ENCODE results near the gene MED12L. TPM values are rescaled to one million over a fixed set of nuclear protein-coding genes. Genes with fewer than 3 reads are reported as not detected.

MED12L gene
- total RNA-seq, 1 experiment from 2014 or later = 6.4 TPM

GRCh38 chr3:151468284-151468917 lies 382.9 kb downstream of the MED12L start:
- peak; percentile 99 for ATAC-seq
- intact Hi-C loops (cut with micrococcal nuclease) = loop anchor here (1.0 kb wide), 1 partner anchor 371 kb away; no protein-coding TSS in a partner anchor
- no peak overlapping the region for H3K9ac ChIP-seq (ENCODE audit: low read length)
- RAD21 ChIA-PET (ENCODE audit: low non-redundant PET in 1 of 2, low total read pairs in 2 of 2, uncharacterized antibody in 2 of 2, unreplicated experiment in 2 of 2) = interaction anchor here in 1 of 2 experiments (1.6 kb wide), 1 partner anchor 371 kb away, joined by 5 read pairs; no protein-coding TSS in a partner anchor
- POLR2A ChIA-PET = no interaction called here
- no peaks in the 10 kb centered on the region for H3K79me2 ChIP-seq (ENCODE audit: insufficient read depth, low read length)
- TF ChIP-seq SRF (IDR thresholded peaks at IDR 0.05; ENCODE audit: low read depth) (no peak), YY1 (IDR thresholded peaks at IDR 0.05; ENCODE audit: extremely low read depth, insufficient replicate concordance, low read depth, low read length) (peak; percentile 53), ZBTB33 (IDR thresholded peaks at IDR 0.05; ENCODE audit: extremely low read depth, insufficient replicate concordance, low read length) (no peak), RAD21 (IDR thresholded peaks at IDR 0.05; ENCODE audit: low read depth) (peak; percentile 71), POLR2AphosphoS5 (IDR thresholded peaks at IDR 0.05; ENCODE audit: low read depth, low read length) (no peak), SIN3A (IDR thresholded peaks at IDR 0.05; ENCODE audit: low read depth) (no peak), CEBPB (IDR thresholded peaks at IDR 0.05; ENCODE audit: low read depth) (no peak), EZH2 (IDR thresholded peaks at IDR 0.05) (no peak), CTCF (IDR thresholded peaks at IDR 0.05 in 2 of 3, conservative IDR thresholded peaks at IDR 0.05 in 1 of 3; ENCODE audit: borderline replicate concordance in 1 of 3, insufficient read depth in 1 of 3, low read depth in 2 of 3, low read length in 2 of 3) (peak; percentile 66 to 94 (median 92)), TCF7L2 (IDR thresholded peaks at IDR 0.05; ENCODE audit: borderline replicate concordance, extremely low read depth, insufficient read depth, insufficient read length) (no peak), ZFX (IDR thresholded peaks at IDR 0.05) (no peak), SP1 (IDR thresholded peaks at IDR 0.05; ENCODE audit: low read depth) (no peak), ZNF274 (IDR thresholded peaks at IDR 0.05; ENCODE audit: low read depth, low read length) (no peak)
- BruUV-seq (replicated peaks) = no TSS peak
- H3K4me3 ChIP-seq (replicated peaks in 1 of 2; ENCODE audit: low read depth in 1 of 2, low read length in 2 of 2) = no peak overlapping the region
- H3K27ac ChIP-seq (ENCODE audit: low read depth, low read length) = no peak overlapping the region
- peak overlapping the region; percentile 59 for H2AFZ ChIP-seq (ENCODE audit: low read depth, low read length, poor library complexity, severe bottlenecking)
- H4K20me1 ChIP-seq (ENCODE audit: insufficient read depth) = no peaks in the 10 kb centered on the region
- CTCF ChIA-PET = interaction anchor here (1.0 to 2.0 kb wide), 7 partner anchors 9 to 450 kb away, joined by 3 to 10 read pairs (median 5); no protein-coding TSS in a partner anchor
- H3K9me2 ChIP-seq (ENCODE audit: insufficient read depth) = no peaks in the 10 kb centered on the region
- no peaks in the 10 kb centered on the region for H3K36me3 ChIP-seq (ENCODE audit: control insufficient read depth in 1 of 2, insufficient read depth in 2 of 2, low read length in 2 of 2)
- H3K4me1 ChIP-seq (ENCODE audit: control insufficient read depth in 1 of 2, insufficient read depth in 2 of 2, low read length in 2 of 2) = no peaks in the 10 kb centered on the region
- no peaks in the 10 kb centered on the region for H3K9me3 ChIP-seq (ENCODE audit: control insufficient read depth in 1 of 2, insufficient read depth in 1 of 2, low read depth in 1 of 2, low read length in 2 of 2)
- no peak overlapping the region for H3K4me2 ChIP-seq (ENCODE audit: low read length)
- DNase-seq (ENCODE audit: low read depth, low spot score) = peak; percentile 73
- H3K27me3 ChIP-seq (ENCODE audit: insufficient read depth, low read length) = no peaks in the 10 kb centered on the region
